Testis (tissue), 2 donors: ENCODE results near the gene GOT2.

Experiments
- POLR2A ChIP-seq: fragments of 450-650 bp; IDR thresholded peaks from one replicate; pipeline ENCODE4 v1.6.1; 2017; ENCODE audit warnings: antibody characterized with exemption, mild to moderate bottlenecking, moderate library complexity
- TF ChIP-seq, protein P1 (sequence below), 3 experiments: fragments of 450-650 bp in 2 of 3; fragments of 200-600 bp in 1 of 3; sonication (generic) in 1 of 3; IDR thresholded peaks; one replicate each; pipeline ENCODE4 v1.5.1; 2016 to 2019; ENCODE audit warnings: antibody characterized with exemption in 3 of 3, mild to moderate bottlenecking in 2 of 3, moderate library complexity in 1 of 3

DNA sequence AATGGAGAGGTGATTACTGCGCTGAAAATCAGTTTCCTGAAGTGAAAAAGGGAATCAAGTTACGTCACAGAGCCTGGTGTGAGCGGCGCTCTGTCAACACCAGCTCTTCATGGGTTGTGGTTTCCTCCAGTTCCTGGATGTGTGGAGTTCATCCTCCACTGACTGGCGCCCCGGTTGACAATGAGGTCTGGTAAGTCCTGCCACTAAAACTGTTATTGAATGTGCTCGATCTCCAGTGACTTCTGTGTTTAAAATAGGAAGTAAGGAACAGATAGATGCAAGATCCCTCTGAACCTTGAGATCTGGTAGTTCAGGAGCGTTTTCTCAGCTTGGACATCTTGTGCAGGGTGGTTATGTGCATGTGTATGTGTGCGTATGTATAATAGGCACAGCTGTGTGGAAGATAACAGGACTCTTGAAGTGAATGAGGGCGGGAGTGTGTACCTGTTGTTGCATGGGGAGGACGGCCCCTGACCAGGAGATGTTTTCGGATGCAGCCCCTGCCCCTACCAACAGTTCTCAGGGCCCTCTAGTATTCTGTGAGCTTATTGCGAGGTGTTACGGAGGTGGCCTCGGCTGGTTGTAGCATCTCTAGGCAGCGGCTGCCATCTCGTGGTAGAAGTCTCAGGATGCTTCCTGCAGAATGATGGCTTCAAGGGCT, 22.0 kb upstream of the GOT2 start:
- TF ChIP-seq, protein P1, sequence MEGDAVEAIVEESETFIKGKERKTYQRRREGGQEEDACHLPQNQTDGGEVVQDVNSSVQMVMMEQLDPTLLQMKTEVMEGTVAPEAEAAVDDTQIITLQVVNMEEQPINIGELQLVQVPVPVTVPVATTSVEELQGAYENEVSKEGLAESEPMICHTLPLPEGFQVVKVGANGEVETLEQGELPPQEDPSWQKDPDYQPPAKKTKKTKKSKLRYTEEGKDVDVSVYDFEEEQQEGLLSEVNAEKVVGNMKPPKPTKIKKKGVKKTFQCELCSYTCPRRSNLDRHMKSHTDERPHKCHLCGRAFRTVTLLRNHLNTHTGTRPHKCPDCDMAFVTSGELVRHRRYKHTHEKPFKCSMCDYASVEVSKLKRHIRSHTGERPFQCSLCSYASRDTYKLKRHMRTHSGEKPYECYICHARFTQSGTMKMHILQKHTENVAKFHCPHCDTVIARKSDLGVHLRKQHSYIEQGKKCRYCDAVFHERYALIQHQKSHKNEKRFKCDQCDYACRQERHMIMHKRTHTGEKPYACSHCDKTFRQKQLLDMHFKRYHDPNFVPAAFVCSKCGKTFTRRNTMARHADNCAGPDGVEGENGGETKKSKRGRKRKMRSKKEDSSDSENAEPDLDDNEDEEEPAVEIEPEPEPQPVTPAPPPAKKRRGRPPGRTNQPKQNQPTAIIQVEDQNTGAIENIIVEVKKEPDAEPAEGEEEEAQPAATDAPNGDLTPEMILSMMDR (IDR thresholded peaks at IDR 0.05): peak; percentile 20 to 53 (median 39)
- no peak for TF ChIP-seq POLR2A
